Mucosa of rectum (tissue), 2 donors: Measurements from ENCODE around the gene CDYL.
"Not testable (repeated sequence)": the region's sequence is repeated elsewhere in the genome, so short reads cannot be mapped to it uniquely, and the experiment has no call there.

Experiments used
- H3K27ac ChIP-seq, 2 donors: one replicate each; pipeline ENCODE4 v1.7.0; 2013; ENCODE audit warnings: inconsistent platforms in 2 of 2, low read depth in 2 of 2, low read length in 2 of 2
- H3K27me3 ChIP-seq, 2 donors: one replicate each; pipeline ENCODE4 v1.7.0; 2013; ENCODE audit warnings: low read length in 2 of 2; ENCODE audit not compliant: control insufficient read depth in 2 of 2, insufficient read depth in 2 of 2
- H3K36me3 ChIP-seq, 2 donors: one replicate each; pipeline ENCODE4 v1.7.0; 2013; ENCODE audit warnings: low read length in 2 of 2; ENCODE audit not compliant: control insufficient read depth in 2 of 2, insufficient read depth in 2 of 2
- H3K4me1 ChIP-seq, 2 donors: one replicate each; pipeline ENCODE4 v1.7.0; 2013; ENCODE audit warnings: low read length in 2 of 2, mild to moderate bottlenecking in 1 of 2; ENCODE audit not compliant: control insufficient read depth in 2 of 2, insufficient read depth in 2 of 2
- H3K4me3 ChIP-seq, 2 donors: one replicate each; pipeline ENCODE4 v1.7.0; 2013; ENCODE audit warnings: low read length in 2 of 2
- H3K9ac ChIP-seq, 2 donors: one replicate each; pipeline ENCODE4 v1.7.0; 2013; ENCODE audit warnings: low read length in 2 of 2, low read depth in 1 of 2, mild to moderate bottlenecking in 1 of 2
- H3K9me3 ChIP-seq, 2 donors: one replicate each; pipeline ENCODE4 v1.7.0; 2013; ENCODE audit warnings: low read length in 2 of 2; ENCODE audit not compliant: control insufficient read depth in 2 of 2
- donor health status: healthy.
- donor health status: Normal muscosa, but diverticular disease.

Gene CDYL

GRCh38 chr6:4981761-4982160 is 205.6 kb downstream of the CDYL start:
- Histone ChIP-seq H3K9me3 (peaks cover 4 to 6% of the 10 kb centered on the region in 2 donors), H3K27ac (no peak overlapping the region), H3K27me3 (no peaks in the 10 kb centered on the region), H3K36me3 (no peaks in the 10 kb centered on the region), H3K4me1 (no peaks in the 10 kb centered on the region), H3K9ac (no peak overlapping the region), H3K4me3 (no peak overlapping the region)

- Histone ChIP-seq H3K27ac (no peak overlapping the region), H3K27me3 (no peaks in the 10 kb centered on the region)
Observed at GRCh38 chr6:4983322-4983721, 207.1 kb downstream of the CDYL start.

GRCh38 chr6:4986999-4987398 is 210.8 kb downstream of the CDYL start:
- Histone ChIP-seq H3K4me3 (no peak overlapping the region), H3K27me3 (no peaks in the 10 kb centered on the region), H3K4me1 (no peaks in the 10 kb centered on the region), H3K36me3 (no peaks in the 10 kb centered on the region), H3K27ac (no peak overlapping the region), H3K9me3 (no peaks in the 10 kb centered on the region), H3K9ac (no peak overlapping the region)

More at GRCh38 chr6:4983322-4983721, 207.1 kb downstream of the CDYL start:
- H3K4me3 ChIP-seq = no peak overlapping the region
- H3K9ac ChIP-seq = no peak overlapping the region
- H3K36me3 ChIP-seq = no peaks in the 10 kb centered on the region
- H3K4me1 ChIP-seq = no peaks in the 10 kb centered on the region
- H3K9me3 ChIP-seq = peaks cover 4 to 6% of the 10 kb centered on the region in 2 donors

- H3K27ac ChIP-seq = no peak overlapping the region
- H3K36me3 ChIP-seq = no peaks in the 10 kb centered on the region
- H3K9me3 ChIP-seq = no peaks in the 10 kb centered on the region
- no peaks in the 10 kb centered on the region for H3K4me1 ChIP-seq
- no peak overlapping the region for H3K9ac ChIP-seq
- no peak overlapping the region for H3K4me3 ChIP-seq
- H3K27me3 ChIP-seq = no peaks in the 10 kb centered on the region
Observed at GRCh38 chr6:4987432-4987831, 211.2 kb downstream of the CDYL start.

GRCh38 chr6:4994741-4995140 is 218.5 kb downstream of the CDYL start:
- Histone ChIP-seq H3K9me3 (no peaks in the 10 kb centered on the region), H3K36me3 (peaks cover 7 to 10% of the 10 kb centered on the region in 2 donors), H3K9ac (no peak overlapping the region), H3K27me3 (no peaks in the 10 kb centered on the region), H3K4me1 (no peaks in the 10 kb centered on the region), H3K27ac (no peak overlapping the region), H3K4me3 (no peak overlapping the region)

- H3K36me3 ChIP-seq = peaks cover 11 to 17% of the 10 kb centered on the region in 2 donors
Observed at GRCh38 chr6:4997862-4998261, 221.7 kb downstream of the CDYL start.

GRCh38 chr6:4999586-4999985 is 223.4 kb downstream of the CDYL start:
- Histone ChIP-seq H3K9ac (no peak overlapping the region), H3K9me3 (no peaks in the 10 kb centered on the region), H3K27me3 (no peaks in the 10 kb centered on the region), H3K36me3 (peaks cover 10 to 17% of the 10 kb centered on the region in 2 donors), H3K27ac (no peak overlapping the region), H3K4me1 (peaks cover 5% of the 10 kb centered on the region in 2 donors), H3K4me3 (no peak overlapping the region)

More at GRCh38 chr6:4997862-4998261, 221.7 kb downstream of the CDYL start:
- Histone ChIP-seq H3K4me1 (no peaks in the 10 kb centered on the region), H3K9me3 (no peaks in the 10 kb centered on the region), H3K27ac (no peak overlapping the region), H3K4me3 (no peak overlapping the region), H3K9ac (no peak overlapping the region), H3K27me3 (no peaks in the 10 kb centered on the region)

GRCh38 chr6:5003604-5004372 is 227.6 kb downstream of the CDYL start, which contains the start of gene RPP40:
Gene RPP40 (minus strand): TSS chr6:5004037. CDS start chr6:5004002, 35 bp downstream.
- peaks cover 4 to 7% of the 10 kb centered on the region in 2 donors for H3K36me3 ChIP-seq
- H3K4me1 ChIP-seq = peaks cover 5% of the 10 kb centered on the region in 2 donors
- H3K9me3 ChIP-seq = no peaks in the 10 kb centered on the region
- peak within 1 kb of the TSS; percentile 75 to 86 for H3K9ac ChIP-seq
- peak within 1 kb of the TSS; percentile 91 to 98 for H3K4me3 ChIP-seq
- H3K27ac ChIP-seq = peak within 1 kb of the TSS; percentile 81 to 82
- H3K27me3 ChIP-seq = no peaks in the 10 kb centered on the region

- Histone ChIP-seq H3K36me3 (peaks cover 4 to 7% of the 10 kb centered on the region in 2 donors), H3K27me3 (no peaks in the 10 kb centered on the region), H3K4me1 (peaks cover 5% of the 10 kb centered on the region in 2 donors), H3K27ac (peak overlapping the region; percentile 81 to 82), H3K4me3 (peak overlapping the region; percentile 91 to 98), H3K9ac (peak overlapping the region; percentile 75 to 86), H3K9me3 (no peaks in the 10 kb centered on the region)
Observed at GRCh38 chr6:5004373-5005037, 228.3 kb downstream of the CDYL start.

GRCh38 chr6:5005038-5005433 is 228.8 kb downstream of the CDYL start:
- not testable (repeated sequence) for H3K27ac ChIP-seq, H3K9ac ChIP-seq, H3K4me3 ChIP-seq, H3K4me1 ChIP-seq, H3K9me3 ChIP-seq, H3K27me3 ChIP-seq, H3K36me3 ChIP-seq
